ENCODE data around the gene GMNN. TPM values are rescaled to one million over a fixed set of nuclear protein-coding genes. Genes with fewer than 3 reads are reported as not detected.

GMNN gene
- total RNA-seq, 1 experiment from 2014 or later: 111 TPM

DNA sequence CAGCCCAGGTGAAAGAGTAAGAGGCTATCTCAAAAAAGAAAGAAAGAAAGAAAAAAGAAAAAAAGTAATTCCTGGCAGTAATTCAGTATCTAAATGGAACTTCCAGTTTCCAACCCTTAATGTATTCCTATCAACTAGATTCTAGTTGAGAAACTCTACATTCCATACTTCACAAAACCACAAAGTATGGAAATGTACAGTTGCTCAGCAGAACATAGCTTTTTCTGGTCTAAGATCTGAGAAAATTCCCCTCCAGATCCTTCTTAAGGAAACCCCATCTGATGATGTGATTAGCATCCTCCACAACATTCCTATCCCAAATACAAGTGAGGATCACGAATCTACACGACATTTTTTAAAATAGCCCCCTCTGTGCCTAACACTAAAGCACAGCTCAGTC, 20.4 kb downstream of the GMNN start:
- no peaks in the 10 kb centered on the region for H3K27me3 ChIP-seq (replicated peaks; ENCODE audit: insufficient read depth, low read depth, low read length, poor library complexity)
- intact Hi-C loops (cut with micrococcal nuclease; ENCODE audit: unreplicated experiment): no loop called here
- TF ChIP-seq CTCF (conservative IDR thresholded peaks at IDR 0.05; ENCODE audit: low read depth, low read length) (no peak), EZH2 (IDR thresholded peaks at IDR 0.05; ENCODE audit: borderline replicate concordance, low read depth, low read length, poor library complexity, severe bottlenecking) (no peak)
- H3K27ac ChIP-seq (ENCODE audit: low read depth, low read length, poor library complexity, severe bottlenecking): no peak overlapping the region
- no peak overlapping the region for H3K4me3 ChIP-seq (ENCODE audit: low read depth, low read length, poor library complexity, severe bottlenecking)
- no peaks in the 10 kb centered on the region for H3K36me3 ChIP-seq (ENCODE audit: insufficient read depth, low read length, poor library complexity, severe bottlenecking)
- POLR2A ChIA-PET (ENCODE audit: low non-redundant PET): no interaction called here
- H3K4me1 ChIP-seq (ENCODE audit: insufficient read depth, low read length, poor library complexity, severe bottlenecking): peaks cover 10% of the 10 kb centered on the region
- no peaks in the 10 kb centered on the region for H3K9me3 ChIP-seq (ENCODE audit: low read depth, low read length, poor library complexity, severe bottlenecking)
- CTCF ChIA-PET: no interaction called here
- DNase-seq (ENCODE audit: low spot score): no peak
- no TSS peak for BruUV-seq (replicated peaks)

DNA sequence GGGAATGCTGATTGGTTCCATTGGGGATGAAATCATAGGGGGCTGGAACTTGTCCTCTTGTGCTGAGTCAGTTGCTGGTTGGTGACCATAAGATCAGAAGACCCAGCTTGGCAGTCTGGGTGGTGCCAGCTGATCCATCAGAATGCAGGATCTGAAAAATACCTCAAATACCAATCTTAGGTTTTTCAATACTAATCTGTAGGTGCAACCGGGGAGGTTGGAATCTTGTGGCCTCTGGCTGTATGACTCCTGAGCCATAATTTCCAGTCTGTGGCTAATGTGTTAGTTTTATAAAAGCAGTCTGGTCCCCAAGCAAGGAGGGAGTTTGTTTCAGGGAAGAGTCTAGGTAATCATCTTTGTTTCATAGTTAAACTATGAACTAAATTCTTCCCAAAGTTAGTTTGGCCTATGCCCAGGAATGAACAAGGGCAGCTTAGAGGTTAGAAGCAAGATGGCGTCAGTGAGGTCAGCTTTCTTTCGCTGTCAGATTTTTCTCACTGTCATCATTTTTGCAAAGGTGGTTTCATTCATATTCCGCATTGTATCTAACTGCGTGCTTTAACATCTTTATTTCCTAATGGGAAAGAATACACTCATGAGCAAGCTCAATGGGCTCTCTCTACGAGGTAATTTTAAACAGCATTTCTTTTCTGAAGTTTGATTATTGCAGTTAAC, 22.0 kb downstream of the GMNN start:
- H3K27ac ChIP-seq (ENCODE audit: low read depth, low read length, poor library complexity, severe bottlenecking): no peak overlapping the region
- CTCF ChIA-PET: no interaction called here
- intact Hi-C loops (cut with micrococcal nuclease; ENCODE audit: unreplicated experiment): no loop called here
- H3K9me3 ChIP-seq (ENCODE audit: low read depth, low read length, poor library complexity, severe bottlenecking): no peaks in the 10 kb centered on the region
- no peaks in the 10 kb centered on the region for H3K36me3 ChIP-seq (ENCODE audit: insufficient read depth, low read length, poor library complexity, severe bottlenecking)
- DNase-seq (ENCODE audit: low spot score): no peak
- no peaks in the 10 kb centered on the region for H3K27me3 ChIP-seq (replicated peaks; ENCODE audit: insufficient read depth, low read depth, low read length, poor library complexity)
- TF ChIP-seq EZH2 (IDR thresholded peaks at IDR 0.05; ENCODE audit: borderline replicate concordance, low read depth, low read length, poor library complexity, severe bottlenecking): no peak
- TF ChIP-seq CTCF (conservative IDR thresholded peaks at IDR 0.05; ENCODE audit: low read depth, low read length): no peak
- H3K4me3 ChIP-seq (ENCODE audit: low read depth, low read length, poor library complexity, severe bottlenecking): no peak overlapping the region
- H3K4me1 ChIP-seq (ENCODE audit: insufficient read depth, low read length, poor library complexity, severe bottlenecking): peaks cover 10% of the 10 kb centered on the region
- no TSS peak for BruUV-seq (replicated peaks)
- POLR2A ChIA-PET (ENCODE audit: low non-redundant PET): no interaction called here

- POLR2A ChIA-PET (ENCODE audit: low non-redundant PET): interaction anchor here (0.7 kb wide), 1 partner anchor 38 kb away, joined by 4 read pairs; no protein-coding TSS in a partner anchor
- intact Hi-C loops (cut with micrococcal nuclease; ENCODE audit: unreplicated experiment): no loop called here
- peaks cover 10% of the 10 kb centered on the region for H3K4me1 ChIP-seq (ENCODE audit: insufficient read depth, low read length, poor library complexity, severe bottlenecking)
These were observed 23.0 kb downstream of the GMNN start for GRCh38 chr6:24797596-24798216.

More at GRCh38 chr6:24797596-24798216, 23.0 kb downstream of the GMNN start:
- H3K4me3 ChIP-seq (ENCODE audit: low read depth, low read length, poor library complexity, severe bottlenecking): no peak overlapping the region
- TF ChIP-seq CTCF (conservative IDR thresholded peaks at IDR 0.05; ENCODE audit: low read depth, low read length) (no peak), EZH2 (IDR thresholded peaks at IDR 0.05; ENCODE audit: borderline replicate concordance, low read depth, low read length, poor library complexity, severe bottlenecking) (no peak)
- no peaks in the 10 kb centered on the region for H3K27me3 ChIP-seq (replicated peaks; ENCODE audit: insufficient read depth, low read depth, low read length, poor library complexity)
- peak; percentile 68 for DNase-seq (ENCODE audit: low spot score)
- CTCF ChIA-PET: no interaction called here
- no TSS peak for BruUV-seq (replicated peaks)
- no peak overlapping the region for H3K27ac ChIP-seq (ENCODE audit: low read depth, low read length, poor library complexity, severe bottlenecking)
- no peaks in the 10 kb centered on the region for H3K36me3 ChIP-seq (ENCODE audit: insufficient read depth, low read length, poor library complexity, severe bottlenecking)
- no peaks in the 10 kb centered on the region for H3K9me3 ChIP-seq (ENCODE audit: low read depth, low read length, poor library complexity, severe bottlenecking)
